Colon (tissue), 2 donors: Measurements from ENCODE around the gene GLP2R.

Source experiments
- FAIRE-seq: peaks from 2 replicates; lab custom pipeline; 2012; peaks lifted over from hg19 to GRCh38; lab: Jason Lieb, UNC
- donor health status: control.
- donor health status: control.

Gene GLP2R

DNA sequence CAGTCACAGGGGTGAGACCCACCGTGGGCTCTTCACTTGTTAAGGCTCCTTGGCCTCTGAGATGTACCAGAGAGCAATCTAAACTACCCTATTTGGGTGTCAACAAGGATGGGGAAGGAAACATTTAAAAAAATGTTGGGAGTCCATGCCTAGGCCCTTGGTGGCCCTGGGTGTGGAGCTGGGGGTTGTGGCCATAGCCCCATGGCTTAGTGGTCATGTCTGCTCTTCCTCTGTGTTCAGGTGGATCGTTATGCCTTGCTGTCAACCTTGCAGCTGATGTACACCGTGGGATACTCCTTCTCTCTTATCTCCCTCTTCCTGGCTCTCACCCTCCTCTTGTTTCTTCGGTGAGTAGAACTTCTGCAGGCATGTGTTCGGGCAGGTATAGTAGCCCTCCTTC is 28.5 kb downstream of the GLP2R start:
- no peak for FAIRE-seq

DNA sequence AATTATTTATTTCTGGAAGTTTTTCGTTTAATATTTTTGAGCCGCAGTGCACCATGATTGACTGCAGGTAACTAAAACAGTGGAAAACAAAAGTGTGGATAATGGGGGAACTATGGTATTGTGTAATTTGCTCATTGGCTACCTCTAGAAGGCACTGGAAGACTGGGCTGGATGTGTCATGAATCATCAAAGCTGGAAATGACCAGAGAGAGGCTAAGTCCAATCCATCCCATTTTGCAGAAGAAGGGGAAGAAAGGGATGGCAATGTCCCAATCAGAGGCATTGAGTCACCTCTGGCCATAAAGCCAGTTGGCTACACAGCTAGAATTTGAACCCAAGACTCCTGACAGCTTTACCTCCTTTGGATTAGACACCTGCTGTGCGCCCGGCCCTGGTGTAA is 29.3 kb downstream of the GLP2R start:
- FAIRE-seq = no peak

DNA sequence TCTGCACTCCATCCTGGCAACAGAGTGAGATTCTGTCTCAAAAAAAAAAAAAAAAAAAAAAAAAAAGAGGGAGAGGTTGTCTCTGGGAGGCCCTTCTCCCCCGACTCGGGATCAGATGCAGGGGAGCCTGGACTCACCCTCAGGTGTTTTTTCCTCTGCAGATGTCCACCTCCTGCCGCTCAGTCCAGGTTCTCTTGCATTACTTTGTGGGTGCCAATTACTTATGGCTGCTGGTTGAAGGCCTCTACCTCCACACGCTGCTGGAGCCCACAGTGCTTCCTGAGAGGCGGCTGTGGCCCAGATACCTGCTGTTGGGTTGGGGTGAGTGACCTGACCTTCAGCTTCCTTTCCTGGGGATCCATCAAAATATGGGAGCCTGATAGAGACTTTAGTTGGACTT is 34.1 kb downstream of the GLP2R start:
- FAIRE-seq = no peak

DNA sequence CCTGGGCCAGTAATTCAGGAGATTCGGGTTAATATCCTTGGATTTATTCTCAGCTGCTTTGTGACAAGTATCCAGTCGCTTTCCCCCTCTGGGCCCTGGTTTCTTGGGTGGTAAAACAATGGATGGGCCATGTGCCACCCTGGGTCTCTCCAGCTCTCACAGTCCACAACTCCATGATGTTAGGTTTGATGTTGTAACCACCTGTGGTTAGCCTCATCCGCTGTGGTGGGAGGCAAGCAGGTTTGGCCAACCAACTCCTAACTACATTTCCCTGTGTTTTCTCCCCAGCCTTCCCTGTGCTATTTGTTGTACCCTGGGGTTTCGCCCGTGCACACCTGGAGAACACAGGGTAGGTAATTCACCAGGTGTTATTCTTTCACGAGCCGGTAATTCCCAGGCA is 35.1 kb downstream of the GLP2R start:
- no peak for FAIRE-seq

DNA sequence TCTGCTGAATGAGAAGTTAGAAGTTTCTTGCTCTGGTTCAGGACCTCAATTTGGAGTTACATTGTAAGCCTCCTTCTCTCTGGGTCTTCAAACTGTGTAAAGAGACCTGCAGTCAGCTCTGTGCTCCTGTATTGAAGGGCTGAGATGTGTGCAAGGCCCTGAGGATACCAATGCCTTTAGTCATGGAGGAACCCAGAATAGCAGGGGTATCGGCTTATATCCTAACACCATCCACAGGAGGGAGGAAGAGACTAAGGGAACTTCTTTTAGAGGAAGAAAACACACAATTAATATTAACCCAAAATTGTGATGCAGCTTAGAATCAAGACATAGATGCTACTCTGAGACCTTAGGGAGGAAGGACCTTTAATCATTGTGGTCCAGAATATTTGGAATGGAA is 36.5 kb downstream of the GLP2R start:
- no peak for FAIRE-seq

DNA sequence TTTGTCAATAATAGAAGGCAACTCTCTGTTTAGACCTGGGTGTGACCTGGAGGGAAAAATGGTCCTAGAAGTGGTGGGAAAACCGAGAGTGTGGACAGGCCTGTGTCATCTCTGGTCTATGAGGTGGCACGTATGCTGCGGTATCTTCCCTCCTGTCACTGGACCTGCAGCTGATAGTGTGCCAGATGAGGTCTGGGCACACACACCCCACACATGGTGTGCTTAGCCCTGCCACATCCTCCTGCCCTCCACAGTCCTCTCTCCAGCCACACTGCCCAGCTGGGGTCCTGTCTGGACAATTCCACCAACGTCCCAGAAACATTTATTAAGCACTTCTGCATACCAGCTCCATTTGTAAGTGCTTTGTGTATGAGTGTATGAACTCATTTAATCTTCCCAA is 37.2 kb downstream of the GLP2R start:
- FAIRE-seq = no peak

DNA sequence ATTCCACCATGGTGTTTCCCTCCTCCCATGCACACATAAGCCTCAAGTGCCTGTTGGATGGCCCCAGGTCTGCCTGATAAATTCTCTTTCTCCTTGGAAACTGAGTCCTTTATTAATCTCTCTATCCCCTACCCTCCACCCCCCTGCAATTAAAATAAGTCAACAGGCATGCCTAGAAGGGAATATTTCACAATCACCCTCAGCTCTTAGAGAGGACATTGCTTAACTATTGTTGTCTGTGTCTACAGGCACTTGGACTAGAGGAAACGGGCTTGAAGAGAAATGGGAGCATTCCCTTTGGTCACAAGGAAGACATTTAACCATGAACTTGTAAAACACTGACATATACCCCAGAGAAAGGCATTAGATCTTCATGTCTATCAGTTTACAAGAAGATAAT is 39.9 kb downstream of the GLP2R start:
- FAIRE-seq = no peak

DNA sequence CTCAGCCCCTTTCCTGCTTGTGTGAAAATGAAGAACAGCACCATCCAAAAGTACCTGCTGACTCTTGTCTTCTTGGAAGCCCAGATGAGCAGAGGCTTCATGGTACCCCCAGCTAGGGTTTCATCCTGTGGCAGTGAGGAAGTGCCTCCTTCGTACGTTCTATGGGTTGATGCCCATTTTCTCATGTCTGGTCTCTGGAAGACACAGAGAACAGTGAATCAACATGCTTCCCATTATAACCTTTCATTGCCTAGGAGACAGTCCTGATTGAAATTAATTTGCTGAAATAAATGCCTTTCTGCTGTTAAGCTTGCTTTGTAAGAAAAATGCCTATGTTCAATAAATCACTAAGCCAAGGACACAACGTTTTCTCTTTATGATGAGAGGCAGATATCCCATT is 42.8 kb downstream of the GLP2R start:
- no peak for FAIRE-seq

DNA sequence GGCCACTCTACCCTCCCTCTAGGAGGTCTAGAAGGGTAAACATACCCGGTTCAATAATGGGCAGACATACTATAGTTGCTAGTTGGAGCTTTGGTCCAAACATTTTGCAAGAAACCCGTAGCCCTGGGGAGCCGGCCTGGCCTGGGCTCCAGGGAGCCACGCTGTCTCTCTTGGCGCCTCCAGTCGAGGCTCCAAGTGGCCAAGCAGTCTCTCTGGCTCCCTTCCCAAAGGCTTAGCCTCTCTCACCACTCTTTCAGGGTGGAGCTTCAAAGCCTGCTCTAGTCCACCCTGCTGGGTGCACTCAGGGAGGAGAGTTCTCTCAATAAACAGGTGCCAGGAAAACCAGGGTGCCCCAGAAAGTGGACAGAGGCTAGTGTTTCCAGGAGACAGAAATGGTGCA is 47.1 kb downstream of the GLP2R start:
- no peak for FAIRE-seq

DNA sequence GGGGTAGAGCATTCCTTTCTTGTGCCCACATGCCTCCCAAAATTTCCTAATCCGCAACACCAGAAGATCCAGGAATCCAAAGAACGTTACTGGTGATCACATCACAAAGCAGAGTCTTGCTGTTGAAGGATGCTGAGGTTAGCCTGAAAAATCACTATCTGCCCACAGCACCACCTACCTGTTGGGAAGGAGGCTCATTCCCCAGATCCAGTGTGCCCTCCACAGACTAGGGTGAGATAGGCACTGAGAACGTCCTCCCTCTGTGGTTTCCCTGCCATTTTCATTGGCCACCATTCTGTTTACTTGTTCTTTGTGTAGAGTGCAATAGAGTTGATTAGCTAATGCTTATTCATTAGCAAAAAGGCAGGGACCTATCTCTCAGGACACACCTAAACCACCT is 49.0 kb downstream of the GLP2R start:
- no peak for FAIRE-seq

DNA sequence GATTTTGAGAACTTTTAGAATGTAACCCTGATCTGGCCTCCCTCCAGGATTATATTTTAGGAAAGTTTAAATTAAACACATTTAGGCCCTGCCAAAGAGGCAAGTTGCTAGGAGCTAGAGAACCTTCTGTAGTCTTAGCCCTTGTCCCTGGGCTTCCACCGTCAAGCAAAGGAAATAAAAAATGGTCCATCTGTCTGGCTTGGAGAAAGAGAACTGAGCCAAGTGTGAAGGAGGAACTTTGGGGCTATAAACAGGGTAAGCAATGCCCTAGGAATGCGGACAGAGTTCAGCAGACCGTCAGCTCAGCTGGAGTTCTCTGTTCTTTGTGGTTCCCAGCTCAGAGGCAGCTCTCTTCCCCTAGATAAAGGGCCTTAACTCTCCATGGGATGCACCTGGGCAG is 49.7 kb downstream of the GLP2R start:
- FAIRE-seq = no peak

DNA sequence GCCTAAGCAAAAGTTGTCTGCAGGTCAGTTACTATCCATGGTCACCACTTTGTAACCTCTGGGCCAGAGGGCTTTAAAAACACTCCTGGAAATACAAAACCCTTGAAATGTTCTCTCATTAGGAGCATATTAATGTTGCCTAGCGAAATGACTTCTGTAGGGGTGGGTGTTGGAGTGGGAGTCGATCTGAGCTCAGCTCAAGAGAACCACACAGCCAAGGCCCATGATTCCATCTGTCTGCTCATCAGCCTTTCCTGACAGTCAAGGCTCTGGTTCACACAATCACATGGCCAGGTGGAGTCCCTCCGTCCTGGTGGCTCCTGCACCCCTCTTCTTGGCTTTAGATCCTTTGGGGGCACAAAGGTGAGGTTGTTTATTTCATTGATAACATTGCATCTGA is 52.6 kb downstream of the GLP2R start:
- no peak for FAIRE-seq

DNA sequence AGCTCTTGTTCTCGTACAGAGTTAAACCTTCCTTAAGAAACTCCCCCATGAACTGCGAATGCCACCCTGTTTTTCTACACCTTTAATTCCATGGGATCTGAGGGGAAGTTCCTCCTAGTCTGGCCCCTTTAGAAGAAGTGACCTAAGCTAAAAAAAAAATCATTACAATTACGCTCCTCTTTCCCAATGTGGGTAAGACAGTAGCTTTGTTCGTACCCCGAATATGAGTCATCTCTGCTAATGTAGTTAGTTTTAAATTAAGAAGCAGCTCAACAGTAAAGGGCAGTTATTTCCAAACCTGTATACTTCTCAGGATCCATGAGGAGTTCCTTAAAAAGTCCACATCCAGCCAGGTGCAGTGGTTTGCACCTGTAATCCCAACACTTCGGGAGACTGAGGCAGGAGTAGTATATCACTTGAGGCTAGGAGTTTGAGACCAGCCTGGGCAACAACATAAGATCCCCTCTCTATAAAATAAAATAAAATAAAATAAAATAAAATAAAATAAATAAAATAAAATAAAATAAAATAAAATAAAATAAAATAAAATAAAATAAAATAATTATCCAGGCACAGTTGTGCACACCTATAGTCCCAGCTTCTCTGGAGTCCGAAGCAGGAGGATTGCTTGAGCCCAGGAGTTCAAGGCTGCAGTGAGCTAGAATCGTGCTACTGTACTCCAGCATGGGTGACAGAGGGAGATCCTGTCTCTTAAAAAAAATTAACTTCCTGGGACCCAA is 53.2 kb downstream of the GLP2R start:
- no peak for FAIRE-seq

DNA sequence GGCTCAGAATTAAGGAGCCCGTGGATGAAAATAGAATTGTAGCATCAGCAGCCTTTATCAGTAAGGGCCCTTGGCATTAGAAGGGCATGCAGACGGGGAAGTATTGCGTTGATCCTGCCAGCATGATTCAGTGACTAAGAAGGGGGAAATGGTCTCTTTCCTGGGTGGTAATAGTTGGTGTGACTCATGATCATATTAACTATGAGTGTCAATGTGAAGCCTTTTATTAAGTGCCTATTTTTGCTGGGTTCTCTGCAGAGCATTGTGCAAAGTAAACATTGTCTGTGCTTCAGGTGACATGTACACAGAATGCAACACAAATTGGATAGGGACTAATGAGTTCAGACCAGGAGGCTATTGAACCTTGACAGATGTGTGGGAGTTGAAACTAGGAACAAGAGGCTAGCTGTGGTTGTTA is 54.9 kb downstream of the GLP2R start:
- FAIRE-seq = no peak

DNA sequence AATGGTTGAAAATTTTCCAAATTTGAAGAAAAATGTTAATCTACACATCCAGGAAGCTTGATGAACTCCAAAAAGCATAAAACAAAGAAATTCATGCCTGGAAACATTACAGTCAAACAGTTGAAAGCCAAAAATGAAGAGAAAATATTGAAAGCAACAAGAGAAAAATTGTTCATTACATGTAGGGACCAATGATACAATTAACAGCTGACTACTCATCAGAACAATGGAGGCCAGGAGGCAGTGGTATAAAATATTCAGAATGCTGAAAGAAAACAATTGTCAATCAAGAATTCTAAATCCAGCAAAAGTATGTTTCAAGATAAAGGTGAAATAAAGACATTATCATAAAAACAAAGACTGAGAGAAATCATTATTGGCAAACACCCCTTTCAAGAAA is 57.7 kb downstream of the GLP2R start:
- no peak for FAIRE-seq

DNA sequence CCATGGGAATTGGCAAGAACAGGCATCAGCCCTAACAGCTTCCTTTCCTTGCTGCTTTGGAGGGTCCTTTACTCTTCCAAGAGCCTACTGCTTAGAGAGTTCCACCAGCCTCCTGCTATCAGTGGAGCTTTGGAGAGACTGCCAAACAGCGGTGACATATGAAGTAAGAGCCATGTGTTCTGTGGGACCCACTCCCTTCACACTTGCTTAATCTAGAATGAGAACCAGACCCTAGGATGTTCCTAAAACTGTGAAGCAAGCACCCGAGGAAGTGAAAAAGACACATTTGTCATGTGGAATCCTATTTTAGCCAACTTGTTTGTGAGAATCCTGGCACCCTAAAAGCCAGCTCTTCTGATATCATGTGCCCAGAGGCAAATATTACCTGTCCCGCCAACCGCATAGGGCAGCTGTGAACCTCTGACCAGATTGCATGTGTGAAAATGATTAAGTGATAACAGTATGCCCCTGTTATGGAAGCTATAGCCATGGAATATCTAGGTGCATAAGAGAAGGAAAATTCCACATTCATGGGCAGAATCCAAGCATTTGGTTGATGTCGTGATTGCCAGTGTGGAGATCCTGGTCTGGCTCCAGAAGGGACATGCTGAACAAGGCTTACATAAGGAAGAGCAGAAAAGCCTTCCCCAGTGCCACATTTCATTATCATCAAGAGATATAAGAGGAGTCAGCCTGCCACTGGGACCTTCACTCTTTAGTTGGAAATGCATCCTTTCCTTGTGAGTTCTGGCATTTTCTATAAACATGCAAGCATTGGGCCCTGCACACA is 60.6 kb downstream of the GLP2R start:
- FAIRE-seq = no peak

DNA sequence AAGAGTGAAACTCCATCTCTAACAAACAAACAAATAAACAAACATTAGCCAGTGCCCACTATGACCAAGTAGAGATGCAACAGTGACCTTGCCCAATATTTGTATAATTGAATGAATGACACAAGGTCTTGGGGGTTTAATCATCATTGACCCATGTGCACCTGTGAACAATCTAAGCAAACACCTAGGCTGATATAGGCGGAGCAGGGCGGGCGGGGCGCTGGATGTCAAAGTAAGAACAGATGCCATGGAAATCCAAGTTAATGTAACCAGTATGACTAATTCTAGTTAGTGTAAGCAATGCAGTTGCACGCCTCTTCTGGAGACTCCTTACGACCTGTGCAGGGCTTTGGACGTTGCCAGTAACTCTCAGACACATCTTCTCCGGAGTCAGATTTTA is 61.8 kb downstream of the GLP2R start:
- FAIRE-seq = no peak

DNA sequence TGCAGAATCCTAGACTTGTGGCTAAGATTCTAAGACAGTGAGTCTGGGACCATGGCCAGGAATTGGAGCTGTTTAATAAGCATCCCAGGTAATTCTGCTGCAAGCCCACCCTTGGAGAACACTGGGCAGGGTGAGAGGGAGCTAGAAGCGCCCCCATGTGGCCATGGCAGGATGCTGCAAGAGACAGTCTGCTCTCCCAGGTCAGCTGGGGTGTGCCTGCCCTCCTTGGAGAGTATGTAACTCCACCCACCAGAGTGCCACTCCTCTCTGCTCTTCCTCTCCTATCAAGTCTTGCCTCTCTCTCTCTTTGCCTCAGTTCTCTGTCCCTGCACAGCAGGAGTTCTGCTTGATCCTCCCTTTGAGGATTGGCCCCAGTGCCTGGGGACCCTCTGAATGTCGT is 64.4 kb downstream of the GLP2R start:
- FAIRE-seq = no peak

DNA sequence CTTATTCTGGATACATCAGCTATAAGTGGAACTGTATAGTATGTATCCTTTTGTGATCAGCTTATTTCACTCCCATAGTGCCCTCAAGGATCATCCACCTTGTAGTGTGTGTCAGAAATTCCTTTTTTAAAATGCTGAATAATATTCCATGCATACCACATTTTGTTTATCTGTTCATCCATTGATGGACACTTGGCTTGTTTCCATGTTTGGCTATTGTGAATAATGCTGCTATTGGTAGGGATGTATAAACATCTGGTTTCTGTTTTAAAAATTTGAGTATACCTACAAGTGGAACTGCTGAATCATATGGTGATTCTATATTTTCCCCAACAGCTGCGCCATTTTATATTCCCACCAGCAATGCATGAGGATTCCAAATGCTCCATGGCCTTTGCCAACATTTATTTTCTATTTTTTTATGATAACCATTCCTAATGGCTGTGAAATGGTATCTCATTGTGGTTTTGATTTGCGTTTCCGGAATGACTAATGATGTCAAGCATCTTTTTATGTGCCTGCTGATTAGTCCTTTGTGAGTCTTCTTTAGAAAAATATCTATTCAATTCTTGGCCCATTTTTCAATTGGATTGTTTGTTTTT is 67.8 kb downstream of the GLP2R start:
- no peak for FAIRE-seq

DNA sequence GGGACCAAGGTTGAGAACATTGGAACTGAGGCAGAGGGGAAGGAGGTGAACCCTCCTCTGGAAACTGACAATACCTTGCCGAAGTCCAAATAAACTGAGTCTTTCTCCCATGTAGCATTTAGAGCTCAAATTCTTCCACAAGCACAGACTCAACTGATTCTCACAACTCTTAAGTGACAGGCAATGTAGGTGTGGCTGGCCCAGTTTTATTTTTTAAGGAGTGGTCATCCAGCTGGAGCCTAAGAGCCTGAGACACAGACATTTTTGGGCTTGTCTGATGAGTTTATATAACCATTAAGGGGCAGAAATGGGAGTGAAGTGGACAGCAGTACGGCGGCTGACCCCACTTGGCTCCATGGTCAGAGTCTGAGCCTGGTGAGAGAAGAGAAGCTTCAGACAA is 68.5 kb downstream of the GLP2R start:
- FAIRE-seq = no peak

DNA sequence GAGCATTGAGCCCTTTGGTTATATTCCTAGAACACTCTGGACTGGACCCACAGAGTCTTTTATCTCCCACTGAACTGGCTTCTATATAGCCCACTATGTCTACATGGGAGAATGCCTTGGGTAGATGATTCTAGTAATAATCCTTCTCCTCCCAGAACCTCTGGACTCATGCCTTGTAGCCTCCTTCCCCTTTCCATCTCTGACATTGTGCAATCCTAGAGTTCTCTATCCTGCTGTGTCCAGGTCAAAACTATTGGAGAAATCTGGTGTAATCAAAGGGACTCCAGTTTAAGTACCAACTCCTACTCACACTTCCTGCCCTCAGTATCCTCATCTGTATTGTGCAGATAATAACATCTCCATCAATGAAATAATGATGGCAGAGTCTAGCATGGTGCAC is 70.2 kb downstream of the GLP2R start:
- FAIRE-seq = no peak

DNA sequence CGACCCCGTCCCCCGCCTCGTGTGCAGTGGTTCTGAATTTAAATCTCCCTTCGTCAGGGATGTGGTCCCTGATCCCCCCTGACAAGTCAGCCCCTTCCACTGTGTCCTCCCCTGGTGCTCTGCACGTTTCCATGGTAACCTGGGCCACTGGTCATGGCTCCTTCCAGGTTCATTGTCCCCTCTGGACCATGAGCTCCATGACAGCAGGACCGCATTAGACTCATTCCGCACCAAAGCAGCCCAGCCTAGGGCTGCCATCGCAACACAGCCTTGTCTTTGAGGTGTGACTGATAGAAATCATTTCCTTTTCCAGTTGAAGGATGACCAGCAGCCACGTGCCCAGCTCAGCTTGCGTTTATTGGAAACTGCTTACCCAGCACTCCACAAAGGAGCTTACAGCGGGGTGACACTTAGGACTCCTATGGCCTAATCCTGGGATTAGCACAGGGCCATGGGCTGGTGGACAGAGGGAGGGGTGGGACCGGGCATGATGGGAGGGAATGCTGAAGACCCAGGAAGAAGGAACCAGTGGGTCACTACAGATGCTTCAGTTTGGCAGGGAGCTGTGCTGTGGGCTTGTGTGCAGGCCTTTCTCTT is 71.7 kb downstream of the GLP2R start:
- no peak for FAIRE-seq

DNA sequence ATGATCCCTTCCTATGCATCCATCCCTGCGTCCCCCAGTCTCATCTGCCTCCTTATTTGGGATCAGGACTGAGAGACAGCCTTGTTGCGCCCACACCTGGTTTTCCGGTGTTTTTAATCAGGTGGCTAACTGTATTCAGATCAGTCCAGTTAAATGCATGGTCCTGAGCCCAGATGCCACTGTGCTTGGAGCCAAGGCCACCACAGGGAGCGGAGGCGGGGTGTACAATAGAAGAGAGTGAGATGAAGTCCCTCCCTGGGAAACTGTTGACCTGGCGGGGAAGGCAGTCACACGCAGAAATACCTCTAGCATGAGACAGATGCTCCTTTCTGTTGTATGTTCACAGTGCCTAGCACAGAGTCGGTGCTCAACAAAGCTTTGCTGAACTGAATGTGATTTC is 73.1 kb downstream of the GLP2R start:
- no peak for FAIRE-seq
